Body of pancreas (tissue), 4 donors: ENCODE measurements around the gene GALNT15. TPM values are rescaled to one million over a fixed set of nuclear protein-coding genes. Genes with fewer than 3 reads are reported as not detected.

Experiments used
- ATAC-seq: fragments of 150-250 bp; one replicate; pipeline ENCODE4 v1.9.1; 2016
- DNase-seq, 4 donors: peaks; one replicate each; pipeline ENCODE4 v3.0.0-alpha.2; 2019
- H3K27ac ChIP-seq, 4 donors: fragments of 200-600 bp; sonication (generic); 1 replicate in 3 of 4; 2 replicates in 1 of 4; pipeline versions ENCODE4 v1.5.1 to v1.6.1; 2016 to 2019; ENCODE audit warnings: mild to moderate bottlenecking in 1 of 4, mixed read lengths in 1 of 4, moderate library complexity in 1 of 4
- H3K27me3 ChIP-seq, 2 donors: fragments of 200-600 bp; sonication (generic); one replicate each; pipeline ENCODE4 v1.6.0; 2016; ENCODE audit warnings: mild to moderate bottlenecking in 1 of 2
- H3K36me3 ChIP-seq, 2 donors: fragments of 200-600 bp; sonication (generic); replicated peaks in 1 of 2; 2 replicates each; pipeline ENCODE4 v1.5.1; 2016; ENCODE audit warnings: low read depth in 2 of 2; ENCODE audit not compliant: insufficient read depth in 1 of 2
- H3K4me1 ChIP-seq: fragments of 200-600 bp; sonication (generic); one replicate; pipeline ENCODE4 v1.6.0; 2016
- H3K4me3 ChIP-seq, 2 donors: fragments of 200-600 bp; sonication (generic); 1 replicate in 1 of 2; 2 replicates in 1 of 2; pipeline ENCODE4 v1.5.1; 2016 to 2019
- H3K9me3 ChIP-seq, 3 donors: fragments of 200-600 bp; sonication (generic); 1 replicate in 2 of 3; 2 replicates in 1 of 3; pipeline ENCODE4 v1.5.1; 2016
- CTCF ChIP-seq, 7 experiments: fragments of 450-650 bp in 4 of 7; fragments of 200-600 bp in 3 of 7; sonication (generic) in 3 of 7; IDR thresholded peaks; one replicate each; pipeline ENCODE4 v1.5.1; 2016 to 2019; ENCODE audit warnings: antibody characterized with exemption in 7 of 7
- POLR2A ChIP-seq, 3 donors: fragments of 450-650 bp; IDR thresholded peaks; one replicate each; pipeline ENCODE4 v1.6.1; 2016; ENCODE audit warnings: antibody characterized with exemption in 3 of 3, mild to moderate bottlenecking in 2 of 3
- WGBS, 2 donors: methylation state at CpG; one replicate each; pipeline ENCODE4 v1.1.5; 2017; 5-methylcytosine and 5-hydroxymethylcytosine counted together
- intact Hi-C: fragments of 100-400 bp; cut with DNase I; formaldehyde crosslinking; loops from one replicate; pipeline ENCODE4 v1.15.1; 2023
- total RNA-seq, 2 donors: library from RNA; depleted of rRNA; stranded (reverse); fragments of >200 nt; gene quantifications; one replicate each; pipeline ENCODE4 v1.1.0, GENCODE V29; 2016

The GALNT15 gene
- total RNA-seq, 2 donors from 2014 or later, result 21.8 to 26.0 TPM

- Histone ChIP-seq H3K27ac (no peak overlapping the region), H3K36me3 (no peaks in the 10 kb centered on the region), H3K27me3 (no peaks in the 10 kb centered on the region), H3K4me1 (peaks cover 10% of the 10 kb centered on the region), H3K9me3 (no peaks in the 10 kb centered on the region), H3K4me3 (no peak overlapping the region)
- no peak for DNase-seq
- no peak for ATAC-seq
- 29 to 47% methylated on average over 3 of the region's 3 CpGs for WGBS, 2 donors
- intact Hi-C loops, result no loop called here
- TF ChIP-seq CTCF (IDR thresholded peaks at IDR 0.05) (no peak), POLR2A (IDR thresholded peaks at IDR 0.05) (no peak)
Observed at GRCh38 chr3:16239086-16239770, 64.7 kb downstream of the GALNT15 start.

GRCh38 chr3:16239780-16240179 lies 65.3 kb downstream of the GALNT15 start:
- TF ChIP-seq POLR2A (IDR thresholded peaks at IDR 0.05), result no peak
- TF ChIP-seq CTCF (IDR thresholded peaks at IDR 0.05), result no peak
- DNase-seq (no peak), ATAC-seq (no peak)
- Histone ChIP-seq H3K9me3 (no peaks in the 10 kb centered on the region), H3K27me3 (no peaks in the 10 kb centered on the region), H3K4me1 (peaks cover 16% of the 10 kb centered on the region), H3K36me3 (no peaks in the 10 kb centered on the region), H3K4me3 (no peak overlapping the region), H3K27ac (no peak overlapping the region)
- WGBS, 2 donors, result 79 to 85% methylated on average over 4 of the region's 4 CpGs
- intact Hi-C loops, result loop anchor here (10.0 kb wide), 1 partner anchor 425 kb away; no protein-coding TSS in a partner anchor

- H3K4me3 ChIP-seq, result no peak overlapping the region
- no peak overlapping the region for H3K27ac ChIP-seq
- H3K27me3 ChIP-seq, result no peaks in the 10 kb centered on the region
- DNase-seq, result no peak
- TF ChIP-seq POLR2A (IDR thresholded peaks at IDR 0.05) (no peak), CTCF (IDR thresholded peaks at IDR 0.05) (no peak)
- intact Hi-C loops, result loop anchor here (10.0 kb wide), 1 partner anchor 426 kb away; no protein-coding TSS in a partner anchor
- WGBS, 2 donors, result 67 to 70% methylated on average over 6 of the region's 6 CpGs
- ATAC-seq, result peak; percentile 31
- H3K36me3 ChIP-seq, result no peaks in the 10 kb centered on the region
- no peaks in the 10 kb centered on the region for H3K9me3 ChIP-seq
- peaks cover 16% of the 10 kb centered on the region for H3K4me1 ChIP-seq
Observed at GRCh38 chr3:16240229-16241023, 65.9 kb downstream of the GALNT15 start.

GRCh38 chr3:16241225-16241624 lies 66.7 kb downstream of the GALNT15 start:
- 89 to 96% methylated on average over 5 of the region's 5 CpGs for WGBS, 2 donors
- Histone ChIP-seq H3K4me3 (no peak overlapping the region), H3K27me3 (no peaks in the 10 kb centered on the region), H3K27ac (no peak overlapping the region), H3K4me1 (peaks cover 16% of the 10 kb centered on the region), H3K36me3 (no peaks in the 10 kb centered on the region), H3K9me3 (no peaks in the 10 kb centered on the region)
- intact Hi-C loops, result loop anchor here (10.0 kb wide), 1 partner anchor 426 kb away; no protein-coding TSS in a partner anchor
- ATAC-seq (no peak), DNase-seq (no peak)
- TF ChIP-seq POLR2A (IDR thresholded peaks at IDR 0.05), result no peak
- no peak for TF ChIP-seq CTCF (IDR thresholded peaks at IDR 0.05)
